HFF-Myc (cell line): ENCODE measurements around the gene UCMA.
"Not testable (repeated sequence)": the region's sequence is repeated elsewhere in the genome, so short reads cannot be mapped to it uniquely, and the experiment has no call there.

Source experiments
- DNase-seq: peaks from one replicate; pipeline ENCODE4 v3.0.0-alpha.2; 2011; ENCODE audit warnings: low read depth; ENCODE audit errors: extremely low read depth
- H3K4me3 ChIP-seq: replicated peaks from 2 replicates; pipeline ENCODE4 v1.5.1; 2011; ENCODE audit warnings: low read depth, mild to moderate bottlenecking, control low read depth, low read length
- TF ChIP-seq, protein P1 (sequence below): IDR thresholded peaks from 2 replicates; pipeline ENCODE4 v1.5.1; 2012; ENCODE audit warnings: mild to moderate bottlenecking, low read depth, low read length, control low read depth; ENCODE audit errors: missing control alignments

UCMA gene

DNA sequence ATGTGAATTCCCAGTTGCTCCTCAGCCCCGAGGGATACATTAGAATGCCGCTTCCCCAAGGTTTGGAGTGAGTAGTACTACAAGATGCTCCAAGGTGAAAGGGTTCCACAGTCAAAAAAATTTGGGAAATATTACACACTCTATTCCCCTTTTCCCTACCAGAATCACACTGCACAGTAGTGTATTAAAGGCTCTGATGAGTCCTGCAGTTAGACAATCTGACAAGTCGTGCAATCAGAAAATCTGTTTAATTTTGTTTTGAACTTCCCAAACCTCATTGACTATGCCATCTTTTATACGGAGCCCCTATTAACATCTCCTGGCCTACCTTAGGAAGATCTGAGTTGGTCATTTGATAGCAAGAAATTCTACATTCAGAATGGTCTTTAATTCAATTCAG, 13.6 kb upstream of the UCMA start:
- no peak overlapping the region for H3K4me3 ChIP-seq
- TF ChIP-seq, protein P1, sequence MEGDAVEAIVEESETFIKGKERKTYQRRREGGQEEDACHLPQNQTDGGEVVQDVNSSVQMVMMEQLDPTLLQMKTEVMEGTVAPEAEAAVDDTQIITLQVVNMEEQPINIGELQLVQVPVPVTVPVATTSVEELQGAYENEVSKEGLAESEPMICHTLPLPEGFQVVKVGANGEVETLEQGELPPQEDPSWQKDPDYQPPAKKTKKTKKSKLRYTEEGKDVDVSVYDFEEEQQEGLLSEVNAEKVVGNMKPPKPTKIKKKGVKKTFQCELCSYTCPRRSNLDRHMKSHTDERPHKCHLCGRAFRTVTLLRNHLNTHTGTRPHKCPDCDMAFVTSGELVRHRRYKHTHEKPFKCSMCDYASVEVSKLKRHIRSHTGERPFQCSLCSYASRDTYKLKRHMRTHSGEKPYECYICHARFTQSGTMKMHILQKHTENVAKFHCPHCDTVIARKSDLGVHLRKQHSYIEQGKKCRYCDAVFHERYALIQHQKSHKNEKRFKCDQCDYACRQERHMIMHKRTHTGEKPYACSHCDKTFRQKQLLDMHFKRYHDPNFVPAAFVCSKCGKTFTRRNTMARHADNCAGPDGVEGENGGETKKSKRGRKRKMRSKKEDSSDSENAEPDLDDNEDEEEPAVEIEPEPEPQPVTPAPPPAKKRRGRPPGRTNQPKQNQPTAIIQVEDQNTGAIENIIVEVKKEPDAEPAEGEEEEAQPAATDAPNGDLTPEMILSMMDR = no peak

DNA sequence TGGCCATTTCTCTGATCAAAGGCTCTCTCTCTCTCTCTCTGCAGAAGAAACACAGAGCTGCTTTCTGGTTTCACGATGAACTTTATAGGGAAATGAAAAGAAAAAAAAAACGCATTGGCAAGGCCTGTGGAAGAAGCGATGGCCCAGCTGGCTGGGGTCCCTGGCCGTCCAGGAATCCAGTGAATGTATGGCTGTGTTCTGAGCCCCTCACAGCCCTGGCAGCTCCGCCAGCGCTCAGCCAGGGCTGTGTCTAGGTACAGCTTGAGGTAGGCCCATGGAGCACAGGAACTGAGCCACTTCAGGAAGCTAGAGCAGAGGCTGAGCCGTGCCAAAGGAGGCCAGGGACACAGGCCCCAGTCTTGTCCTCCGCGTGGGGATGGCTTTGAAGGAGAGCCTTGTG, 13.1 kb upstream of the UCMA start:
- DNase-seq = no peak

More for the DNA sequence above, 13.6 kb upstream of the UCMA start:
- no peak for DNase-seq

DNA sequence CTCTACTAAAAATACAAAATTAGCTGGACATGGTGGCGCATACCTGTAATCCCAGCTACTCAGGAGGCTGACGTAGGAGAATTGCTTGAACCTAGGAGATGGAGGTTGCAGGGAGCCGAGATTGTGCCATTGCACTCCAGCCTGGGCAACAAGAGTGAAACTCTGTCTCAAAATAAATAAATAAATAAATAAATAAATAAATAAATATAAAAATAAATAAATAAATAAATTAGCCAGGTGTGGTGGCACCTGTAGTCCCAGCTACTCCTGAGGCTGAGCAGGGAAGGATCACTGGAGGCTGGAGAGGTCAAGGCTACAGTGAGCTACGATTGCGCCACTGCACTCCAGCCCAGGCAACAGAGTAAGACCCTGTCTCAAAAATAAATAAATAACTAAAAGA, 8.1 kb upstream of the UCMA start:
- not testable (repeated sequence) for H3K4me3 ChIP-seq, DNase-seq

More for the DNA sequence above, 13.1 kb upstream of the UCMA start:
- no peak overlapping the region for H3K4me3 ChIP-seq
- TF ChIP-seq, protein P1 = no peak

DNA sequence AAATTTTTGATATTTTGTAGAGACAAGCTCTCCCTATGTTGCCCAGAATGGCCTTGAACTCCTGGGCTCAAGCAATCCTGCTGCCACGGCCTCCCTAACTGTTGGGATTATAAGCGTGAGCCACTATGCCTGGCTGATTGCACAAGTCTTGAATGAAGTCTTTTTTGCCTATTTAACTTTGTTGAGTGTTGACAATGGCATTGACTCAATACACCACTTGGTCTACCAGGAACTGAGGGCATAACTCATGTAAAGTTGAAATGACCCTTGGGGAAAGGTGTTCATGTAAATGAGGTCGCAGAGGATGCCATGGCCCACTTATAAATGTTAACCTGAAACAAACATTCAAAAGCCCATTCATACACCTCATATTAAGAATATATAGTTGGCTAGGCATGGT, 7.4 kb upstream of the UCMA start:
- H3K4me3 ChIP-seq = no peak overlapping the region
- TF ChIP-seq, protein P1 = no peak
- DNase-seq = no peak

DNA sequence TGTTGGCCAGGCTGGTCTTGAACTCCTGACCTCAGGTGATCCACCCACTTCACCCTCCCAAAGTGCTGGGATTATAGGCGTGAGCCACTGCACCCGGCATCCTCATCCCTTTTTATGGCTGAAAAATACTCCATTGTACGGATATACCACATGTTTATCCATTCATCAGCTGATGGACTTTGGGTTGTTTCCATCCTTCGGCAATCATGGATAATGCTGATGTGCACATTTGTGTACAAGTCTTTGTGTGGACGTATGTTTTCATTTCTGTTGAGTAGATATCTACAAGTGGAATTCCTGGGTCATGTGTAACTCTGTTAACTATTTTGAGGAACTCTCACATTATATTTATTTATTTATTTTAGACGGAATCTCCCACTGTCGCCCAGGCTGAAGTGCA, 5.7 kb upstream of the UCMA start:
- no peak overlapping the region for H3K4me3 ChIP-seq
- TF ChIP-seq, protein P1 = no peak
- DNase-seq = no peak

DNA sequence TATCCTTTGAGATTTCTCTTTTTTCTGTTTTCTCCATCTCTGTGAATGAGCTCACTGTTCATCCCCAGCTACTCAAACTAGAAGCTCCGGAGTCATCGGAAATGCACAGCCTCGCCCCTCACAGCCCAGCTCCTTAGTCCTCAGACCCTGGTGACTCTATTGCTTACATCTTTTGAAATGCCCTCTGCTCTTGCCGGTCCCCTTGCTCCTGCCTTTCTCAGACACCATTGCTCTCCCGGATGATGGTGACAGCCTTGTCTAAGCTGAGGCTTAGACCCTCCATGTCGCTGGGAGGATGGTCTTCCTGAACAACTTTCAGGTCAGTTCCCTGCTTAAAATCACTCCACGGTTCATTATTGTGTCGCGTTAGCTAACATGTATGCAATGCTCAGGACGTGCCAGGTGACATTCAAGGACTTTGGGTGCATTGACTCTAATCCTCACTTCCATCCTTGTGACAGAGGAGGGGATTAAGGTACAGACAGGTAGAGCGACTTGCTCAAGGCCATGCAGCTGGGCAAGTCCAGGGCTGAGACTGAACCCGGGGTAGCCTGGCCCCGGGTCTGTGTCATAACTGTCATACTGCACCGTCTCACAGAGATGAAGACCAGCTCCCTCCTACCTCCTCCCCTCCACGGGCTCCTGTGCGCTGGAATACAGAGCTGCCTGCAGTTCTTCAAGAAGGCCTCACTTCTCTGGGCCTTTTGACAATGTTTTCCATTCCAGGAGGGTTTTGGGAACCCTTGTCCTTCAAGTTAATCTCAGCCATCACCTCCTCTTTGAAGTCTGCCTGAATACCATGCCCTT, 4.3 kb upstream of the UCMA start:
- no peak overlapping the region for H3K4me3 ChIP-seq
- TF ChIP-seq, protein P1 = no peak
- DNase-seq = no peak

DNA sequence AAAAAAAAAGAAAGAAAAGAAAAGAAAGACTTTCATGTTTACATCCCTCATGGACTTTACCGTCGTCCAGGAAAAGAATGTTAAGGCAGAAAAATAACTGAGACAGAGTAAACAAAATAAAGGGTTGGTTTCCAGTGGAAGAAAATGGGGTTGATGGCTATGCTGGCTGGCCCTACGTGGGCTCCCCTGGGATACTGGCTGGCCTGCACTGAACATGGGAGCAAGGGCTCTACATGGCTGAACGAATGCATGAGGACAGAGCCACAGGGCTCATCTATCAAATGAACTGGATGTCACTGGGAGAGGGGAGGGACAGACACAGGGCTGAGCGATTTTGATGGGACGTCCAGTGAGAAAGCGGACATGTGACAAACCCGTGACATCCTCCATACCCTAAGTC, 2.5 kb upstream of the UCMA start:
- H3K4me3 ChIP-seq = no peak overlapping the region
- TF ChIP-seq, protein P1 = no peak

DNA sequence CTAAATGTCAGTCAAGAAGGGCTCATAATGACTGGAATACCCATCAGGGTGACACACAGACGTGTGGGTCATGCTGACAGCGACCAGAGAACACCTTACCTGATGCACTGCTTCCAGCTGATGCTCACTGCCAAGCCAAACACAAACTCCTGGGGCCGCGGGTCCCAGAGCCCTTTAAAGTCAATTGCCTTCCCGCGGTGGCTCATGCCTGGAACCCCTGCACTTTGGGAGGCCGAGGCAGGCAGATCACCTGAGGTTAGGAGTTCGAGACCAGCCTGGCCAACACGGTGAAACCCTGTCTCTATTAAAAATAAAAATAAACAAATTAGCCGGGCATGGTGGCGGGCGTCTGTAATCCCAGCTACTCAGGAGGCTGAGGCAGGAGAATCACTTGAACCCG, 562 bp upstream of the UCMA start:
- not testable (repeated sequence) for DNase-seq, H3K4me3 ChIP-seq

More for the DNA sequence above, 2.5 kb upstream of the UCMA start:
- DNase-seq = no peak
